Uterus (tissue), 4 donors: ENCODE results near the gene HSPA1A. TPM values are rescaled to one million over a fixed set of nuclear protein-coding genes. Genes with fewer than 3 reads are reported as not detected.

Experiments used
- DNase-seq, 2 donors: peaks; one replicate each; pipeline ENCODE4 v3.0.0-alpha.2; 2019 to 2020
- H3K27ac ChIP-seq, 2 donors: fragments of 200-600 bp; sonication (generic); 1 replicate in 1 of 2; 2 replicates in 1 of 2; pipeline ENCODE4 v1.5.1; 2016 to 2018
- H3K27me3 ChIP-seq, 2 donors: fragments of 200-600 bp; sonication (generic); one replicate each; pipeline ENCODE4 v1.5.1; 2018 to 2019; ENCODE audit warnings: control low read depth in 1 of 2
- H3K36me3 ChIP-seq, 2 donors: fragments of 200-600 bp; sonication (generic); one replicate each; pipeline ENCODE4 v1.5.1; 2019; ENCODE audit warnings: control low read depth in 1 of 2
- H3K4me1 ChIP-seq, 2 donors: fragments of 200-600 bp; sonication (generic); one replicate each; pipeline ENCODE4 v1.5.1; 2018 to 2019; ENCODE audit warnings: control low read depth in 1 of 2
- H3K4me3 ChIP-seq, 2 donors: fragments of 200-600 bp; sonication (generic); 1 replicate in 1 of 2; 2 replicates in 1 of 2; pipeline ENCODE4 v1.5.1; 2018 to 2019; ENCODE audit warnings: mild to moderate bottlenecking in 1 of 2
- H3K9me3 ChIP-seq, 2 donors: fragments of 200-600 bp; sonication (generic); one replicate each; pipeline ENCODE4 v1.5.1; 2019; ENCODE audit warnings: control low read depth in 1 of 2
- CTCF ChIP-seq, 4 experiments: fragments of 200-600 bp in 2 of 4; fragments of 450-650 bp in 2 of 4; sonication (generic) in 2 of 4; IDR thresholded peaks; one replicate each; pipeline ENCODE4 v1.5.1; 2016 to 2019; ENCODE audit warnings: antibody characterized with exemption in 4 of 4, mild to moderate bottlenecking in 2 of 4, moderate library complexity in 1 of 4
- POLR2A ChIP-seq, 2 donors: fragments of 450-650 bp; IDR thresholded peaks; one replicate each; pipeline ENCODE4 v1.6.1; 2016; ENCODE audit warnings: antibody characterized with exemption in 2 of 2, mild to moderate bottlenecking in 1 of 2, moderate library complexity in 1 of 2
- intact Hi-C: fragments of 100-400 bp; cut with DNase I; formaldehyde crosslinking; loops from one replicate; pipeline ENCODE4 v1.15.1; 2023; ENCODE audit warnings: low total_unique reads
- small RNA-seq: library from RNA; depleted of rRNA; stranded (forward); fragments of <200 nt; gene quantifications from one replicate; pipeline ENCODE3, GENCODE V24; 2016
- total RNA-seq, 4 donors: library from RNA; depleted of rRNA in 3 of 4; stranded (reverse); fragments of >200 nt in 3 of 4; gene quantifications; one replicate each; pipeline versions ENCODE4 v1.1.0 to v1.2.4, GENCODE V29; 2014 to 2023
- donor health status: DM: yes; HTN: yes; CAD: no.

Gene HSPA1A
- total RNA-seq, 4 donors from 2014 or later, result 98.8 to 261 (median 170) TPM

DNA sequence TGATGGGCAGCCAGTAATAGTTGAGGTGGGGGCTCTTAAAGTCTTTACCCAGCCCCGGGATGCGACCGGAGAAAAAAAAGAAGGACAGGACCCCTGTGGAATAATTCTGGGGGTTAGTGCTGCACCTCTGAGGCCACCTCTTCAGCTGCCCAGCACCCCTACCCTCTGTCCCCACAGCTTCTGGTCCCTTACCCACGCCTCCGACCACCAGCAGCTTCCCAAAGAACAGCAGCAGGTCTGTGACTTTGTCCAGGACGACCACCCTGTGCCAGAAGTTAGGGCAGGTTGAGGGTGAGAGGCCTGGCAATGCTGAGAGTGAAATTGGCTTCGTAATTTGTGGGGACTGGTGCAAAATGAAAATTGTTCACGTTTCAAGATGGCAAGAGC lies 49.5 kb downstream of the HSPA1A start:
- Histone ChIP-seq H3K4me3 (no peak overlapping the region), H3K9me3 (no peaks in the 10 kb centered on the region), H3K4me1 (peaks cover 0 to 4% of the 10 kb centered on the region in 2 donors), H3K27ac (no peak overlapping the region), H3K27me3 (no peaks in the 10 kb centered on the region), H3K36me3 (no peaks in the 10 kb centered on the region)
- intact Hi-C loops, result no loop called here
- no peak for DNase-seq
- TF ChIP-seq CTCF (IDR thresholded peaks at IDR 0.05) (no peak), POLR2A (IDR thresholded peaks at IDR 0.05) (no peak)

DNA sequence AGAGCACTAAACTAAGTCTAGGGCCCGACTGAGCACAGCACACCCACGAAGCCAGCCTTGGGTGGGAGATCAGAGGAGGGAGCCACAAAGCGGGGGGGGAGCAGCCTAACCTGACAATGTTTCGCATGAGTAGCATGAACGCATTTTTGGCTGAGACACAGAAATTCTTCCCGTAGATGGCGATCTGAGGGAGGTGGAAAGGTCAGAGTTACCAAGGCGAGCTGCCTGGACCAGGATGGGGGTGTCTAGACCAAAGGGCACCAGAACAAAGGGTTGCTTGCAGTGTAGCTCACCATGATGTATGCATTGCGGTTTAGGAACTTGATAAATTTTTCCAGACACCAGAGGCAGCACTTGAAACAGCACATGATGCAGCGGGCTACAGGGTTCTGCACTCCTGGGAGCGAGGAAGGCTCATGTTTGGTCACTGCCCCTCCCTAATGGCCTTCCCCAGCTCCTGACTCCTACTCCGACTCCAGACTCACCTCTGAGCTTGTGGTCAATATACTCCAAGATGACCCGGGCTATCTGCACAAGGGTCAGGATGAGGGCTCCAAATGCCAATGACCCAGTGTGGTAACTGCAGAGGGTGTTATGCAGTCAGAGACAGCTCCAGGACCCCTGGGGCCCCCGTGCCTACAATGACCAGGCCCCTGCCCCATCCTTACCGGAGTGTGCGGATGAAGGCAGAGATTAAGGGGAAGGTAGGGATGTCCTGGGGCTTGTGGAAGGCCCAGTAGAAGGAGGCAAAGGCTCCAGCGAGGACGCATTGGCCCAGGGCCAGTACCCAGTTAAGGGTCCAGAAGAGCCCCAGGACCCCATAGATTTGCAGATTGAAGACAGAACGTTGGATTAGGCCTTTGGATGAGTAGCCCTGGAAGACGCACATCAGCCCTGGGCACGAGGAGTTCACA lies 50.1 kb downstream of the HSPA1A start:
- intact Hi-C loops, result no loop called here

More for the DNA sequence above, 50.1 kb downstream of the HSPA1A start:
- TF ChIP-seq POLR2A (IDR thresholded peaks at IDR 0.05) (no peak), CTCF (IDR thresholded peaks at IDR 0.05) (no peak)
- Histone ChIP-seq H3K27ac (no peak overlapping the region), H3K4me3 (no peak overlapping the region), H3K4me1 (peaks cover 0 to 4% of the 10 kb centered on the region in 2 donors), H3K9me3 (no peaks in the 10 kb centered on the region), H3K36me3 (no peaks in the 10 kb centered on the region), H3K27me3 (no peaks in the 10 kb centered on the region)
- DNase-seq, result no peak

Small RNA genes within 50 kb of the gene (small RNA-seq; reads per million reads assigned to genes)
- gene RF00019, result not detected
- 245 reads per million, percentile 96 among the genes with 10 or more reads in this experiment for gene SNORD48
- gene SNORD52, result not detected

Other genes with a start within 250 kb of the HSPA1A start
- under 1 TPM in 1 of 4 donors, not detected in 3; 0.30 TPM for gene LTA, start 243.3 kb upstream of the HSPA1A start, total RNA-seq
- 1 to 10 TPM in 1 of 4 donors, not detected in 3; 1.3 TPM for gene TNF, start 240.0 kb upstream of the HSPA1A start, total RNA-seq
- gene LTB, start 233.1 kb upstream of the HSPA1A start, total RNA-seq, result 1 to 10 TPM in 1 of 4 donors, not detected in 3; 1.5 TPM
- 100 to 1,000 TPM in 1 of 4 donors, 1 to 10 TPM in 2, not detected in 1; 2.6 to 229 (median 3.2) TPM for gene LST1, start 229.3 kb upstream of the HSPA1A start, total RNA-seq
- gene NCR3, start 222.5 kb upstream of the HSPA1A start, total RNA-seq, result not detected
- gene AIF1, start 200.3 kb upstream of the HSPA1A start, total RNA-seq, result 10 to 100 TPM in 2 of 4 donors, 1 to 10 TPM in 2; 1.5 to 25.6 (median 14.5) TPM
- gene PRRC2A, start 194.8 kb upstream of the HSPA1A start, total RNA-seq, result 100 to 1,000 TPM in 1 of 4 donors, 10 to 100 TPM in 3; 35.4 to 218 (median 48.0) TPM
- 100 to 1,000 TPM in 3 of 4 donors, 10 to 100 TPM in 1; 92.2 to 233 (median 139) TPM for gene BAG6, start 162.9 kb upstream of the HSPA1A start, total RNA-seq
- 1 to 10 TPM in 3 of 4 donors, not detected in 1; 1.9 to 2.9 (median 2.6) TPM for gene APOM, start 159.6 kb upstream of the HSPA1A start, total RNA-seq
- 10 to 100 TPM in 3 of 4 donors, 1 to 10 TPM in 1; 6.2 to 31.9 (median 24.6) TPM for gene C6orf47, start 154.8 kb upstream of the HSPA1A start, total RNA-seq
- gene GPANK1, start 150.5 kb upstream of the HSPA1A start, total RNA-seq, result 10 to 100 TPM in 3 of 4 donors, 1 to 10 TPM in 1; 5.1 to 25.6 (median 15.4) TPM
- 100 to 1,000 TPM in 3 of 4 donors, 10 to 100 TPM in 1; 67.5 to 157 (median 107) TPM for gene CSNK2B, start 149.5 kb upstream of the HSPA1A start, total RNA-seq
- gene LY6G5B, start 145.6 kb upstream of the HSPA1A start, total RNA-seq, result 10 to 100 TPM in 1 of 4 donors, 1 to 10 TPM in 3; 1.0 to 27.4 (median 4.3) TPM
- gene LY6G5C, start 134.5 kb upstream of the HSPA1A start, total RNA-seq, result 1 to 10 TPM in 3 of 4 donors, not detected in 1; 1.0 to 4.4 (median 3.8) TPM
- 10 to 100 TPM; 25.9 to 50.9 (median 37.9) TPM for gene ABHD16A, start 112.2 kb upstream of the HSPA1A start, total RNA-seq
- gene LY6G6F, start 108.7 kb upstream of the HSPA1A start, total RNA-seq, result not detected
- gene LY6G6D, start 100.2 kb upstream of the HSPA1A start, total RNA-seq, result 1 to 10 TPM in 1 of 4 donors, not detected in 3; 2.0 TPM
- 1 to 10 TPM in 1 of 4 donors, not detected in 3; 1.4 TPM for gene LY6G6C, start 93.8 kb upstream of the HSPA1A start, total RNA-seq
- under 1 TPM in 1 of 4 donors, not detected in 3; 0.49 TPM for gene MPIG6B, start 92.2 kb upstream of the HSPA1A start, total RNA-seq
- 100 to 1,000 TPM in 3 of 4 donors, 10 to 100 TPM in 1; 97.6 to 240 (median 158) TPM for gene DDAH2, start 86.2 kb upstream of the HSPA1A start, total RNA-seq
- 100 to 1,000 TPM; 173 to 328 (median 216) TPM for gene CLIC1, start 79.0 kb upstream of the HSPA1A start, total RNA-seq
- gene MSH5, start 75.5 kb upstream of the HSPA1A start, total RNA-seq, result 10 to 100 TPM in 3 of 4 donors, not detected in 1; 16.7 to 41.5 (median 22.1) TPM
- 1 to 10 TPM in 2 of 4 donors, not detected in 2; 1.7 to 4.4 TPM for gene SAPCD1, start 52.9 kb upstream of the HSPA1A start, total RNA-seq
- 10 to 100 TPM in 1 of 4 donors, 1 to 10 TPM in 2, under 1 TPM in 1; 0.88 to 24.1 (median 3.1) TPM for gene VWA7, start 38.2 kb upstream of the HSPA1A start, total RNA-seq
- gene VARS1, start 19.8 kb upstream of the HSPA1A start, total RNA-seq, result 100 to 1,000 TPM in 1 of 4 donors, 10 to 100 TPM in 3; 35.6 to 118 (median 53.4) TPM
- 100 to 1,000 TPM in 1 of 4 donors, 10 to 100 TPM in 3; 37.1 to 119 (median 58.7) TPM for gene LSM2, start 8.6 kb upstream of the HSPA1A start, total RNA-seq
- gene HSPA1L, start 260 bp upstream of the HSPA1A start, total RNA-seq, result 1 to 10 TPM in 3 of 4 donors, under 1 TPM in 1; 0.59 to 4.6 (median 2.3) TPM
- gene HSPA1B, start 12.2 kb downstream of the HSPA1A start, total RNA-seq, result 100 to 1,000 TPM in 2 of 4 donors, 10 to 100 TPM in 2; 40.3 to 268 (median 152) TPM
- gene NEU1, start 47.3 kb downstream of the HSPA1A start, total RNA-seq, result 10 to 100 TPM; 20.5 to 28.4 (median 23.4) TPM
- gene SLC44A4, start 63.5 kb downstream of the HSPA1A start, total RNA-seq, result 10 to 100 TPM in 1 of 4 donors, 1 to 10 TPM in 3; 5.0 to 46.1 (median 5.8) TPM
- gene EHMT2, start 82.2 kb downstream of the HSPA1A start, total RNA-seq, result 10 to 100 TPM; 13.8 to 72.4 (median 66.2) TPM
- gene ZBTB12, start 86.5 kb downstream of the HSPA1A start, total RNA-seq, result 10 to 100 TPM in 2 of 4 donors, 1 to 10 TPM in 1, not detected in 1; 2.4 to 15.3 (median 11.0) TPM
- gene C2, start 112.2 kb downstream of the HSPA1A start, total RNA-seq, result 10 to 100 TPM in 1 of 4 donors, 1 to 10 TPM in 3; 4.1 to 24.8 (median 4.6) TPM
- 10 to 100 TPM in 2 of 4 donors, 1 to 10 TPM in 1, not detected in 1; 6.2 to 32.6 (median 31.5) TPM for gene CFB, start 130.6 kb downstream of the HSPA1A start, total RNA-seq
- 10 to 100 TPM; 30.3 to 73.0 (median 51.4) TPM for gene NELFE, start 143.4 kb downstream of the HSPA1A start, total RNA-seq
- 10 to 100 TPM; 11.5 to 58.8 (median 35.6) TPM for gene SKIC2, start 143.6 kb downstream of the HSPA1A start, total RNA-seq
- 10 to 100 TPM in 3 of 4 donors, 1 to 10 TPM in 1; 10.0 to 36.6 (median 14.7) TPM for gene DXO, start 156.6 kb downstream of the HSPA1A start, total RNA-seq
- gene C4A, start 166.5 kb downstream of the HSPA1A start, total RNA-seq, result 100 to 1,000 TPM in 1 of 4 donors, 10 to 100 TPM in 2, 1 to 10 TPM in 1; 3.8 to 100 (median 32.3) TPM
- 10 to 100 TPM; 12.4 to 97.5 (median 46.3) TPM for gene C4B, start 199.3 kb downstream of the HSPA1A start, total RNA-seq
- gene CYP21A2, start 222.9 kb downstream of the HSPA1A start, total RNA-seq, result 1 to 10 TPM in 1 of 4 donors, not detected in 3; 4.1 TPM